Testis (tissue), 2 donors: ENCODE measurements around the gene SPATA19.

Experiments
- POLR2A ChIP-seq: fragments of 450-650 bp; IDR thresholded peaks from one replicate; pipeline ENCODE4 v1.6.1; 2017; ENCODE audit warnings: antibody characterized with exemption, mild to moderate bottlenecking, moderate library complexity
- TF ChIP-seq, protein P1 (sequence below), 3 experiments: fragments of 450-650 bp in 2 of 3; fragments of 200-600 bp in 1 of 3; sonication (generic) in 1 of 3; IDR thresholded peaks; one replicate each; pipeline ENCODE4 v1.5.1; 2016 to 2019; ENCODE audit warnings: antibody characterized with exemption in 3 of 3, mild to moderate bottlenecking in 2 of 3, moderate library complexity in 1 of 3

DNA sequence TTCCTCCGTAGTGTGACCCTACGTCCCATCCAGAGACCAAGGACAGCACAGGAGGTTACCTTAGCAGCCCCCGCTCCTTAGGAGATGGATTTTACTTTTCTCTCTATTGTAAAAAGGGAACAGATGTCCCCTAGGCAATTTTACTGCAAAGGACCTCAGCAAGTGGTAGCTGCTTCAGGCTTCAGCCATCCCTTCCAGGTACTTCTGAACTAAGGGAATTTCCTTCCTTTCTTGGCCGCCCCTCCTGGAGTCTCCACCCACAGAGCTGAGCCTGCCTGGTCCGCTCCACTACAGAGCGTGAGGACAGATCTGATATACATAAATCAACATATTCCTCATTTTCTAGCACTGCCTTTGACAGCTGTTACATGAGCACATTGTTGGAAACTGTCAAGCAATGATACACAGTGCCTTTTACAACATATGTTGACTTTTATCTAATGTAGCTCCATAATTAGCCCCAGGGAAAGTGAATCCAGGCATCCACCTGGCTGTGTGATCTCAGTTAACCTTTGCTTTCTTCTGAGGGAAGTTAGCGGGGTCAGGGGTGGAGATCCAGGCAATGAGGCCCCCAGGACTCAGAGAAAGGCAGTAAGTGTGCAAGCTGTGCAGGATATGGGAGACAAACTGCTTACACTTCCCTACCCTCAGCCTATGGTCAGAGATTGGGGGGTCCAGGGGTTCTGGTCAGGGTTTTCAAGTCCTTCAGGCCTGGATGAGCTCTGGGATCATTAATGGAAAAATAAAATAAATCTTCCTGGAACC, 51.9 kb downstream of the SPATA19 start:
- TF ChIP-seq, protein P1, sequence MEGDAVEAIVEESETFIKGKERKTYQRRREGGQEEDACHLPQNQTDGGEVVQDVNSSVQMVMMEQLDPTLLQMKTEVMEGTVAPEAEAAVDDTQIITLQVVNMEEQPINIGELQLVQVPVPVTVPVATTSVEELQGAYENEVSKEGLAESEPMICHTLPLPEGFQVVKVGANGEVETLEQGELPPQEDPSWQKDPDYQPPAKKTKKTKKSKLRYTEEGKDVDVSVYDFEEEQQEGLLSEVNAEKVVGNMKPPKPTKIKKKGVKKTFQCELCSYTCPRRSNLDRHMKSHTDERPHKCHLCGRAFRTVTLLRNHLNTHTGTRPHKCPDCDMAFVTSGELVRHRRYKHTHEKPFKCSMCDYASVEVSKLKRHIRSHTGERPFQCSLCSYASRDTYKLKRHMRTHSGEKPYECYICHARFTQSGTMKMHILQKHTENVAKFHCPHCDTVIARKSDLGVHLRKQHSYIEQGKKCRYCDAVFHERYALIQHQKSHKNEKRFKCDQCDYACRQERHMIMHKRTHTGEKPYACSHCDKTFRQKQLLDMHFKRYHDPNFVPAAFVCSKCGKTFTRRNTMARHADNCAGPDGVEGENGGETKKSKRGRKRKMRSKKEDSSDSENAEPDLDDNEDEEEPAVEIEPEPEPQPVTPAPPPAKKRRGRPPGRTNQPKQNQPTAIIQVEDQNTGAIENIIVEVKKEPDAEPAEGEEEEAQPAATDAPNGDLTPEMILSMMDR (IDR thresholded peaks at IDR 0.05) = no peak
- no peak for TF ChIP-seq POLR2A
